Neuronal stem cell (in vitro differentiated cells): ENCODE data around the gene MAP1A.
A peak's percentile ranks its signal among the peaks of the same experiment; 100 is the strongest.

Source experiments
- DNase-seq: peaks from one replicate; pipeline ENCODE4 v3.0.0-alpha.2; 2013; ENCODE audit warnings: low spot score
- H2AFZ ChIP-seq: one replicate; pipeline ENCODE4 v1.6.1; 2013; ENCODE audit warnings: mild to moderate bottlenecking, low read length, inconsistent platforms
- H2AK5ac ChIP-seq: 2 replicates; pipeline ENCODE4 v1.6.1; 2013; ENCODE audit warnings: low read depth, mild to moderate bottlenecking, inconsistent platforms, low read length, moderate library complexity, mixed read lengths
- H2BK120ac ChIP-seq: 2 replicates; pipeline ENCODE4 v1.6.1; 2013; ENCODE audit warnings: low read depth, mild to moderate bottlenecking, inconsistent platforms, low read length, moderate library complexity, mixed read lengths
- H2BK12ac ChIP-seq: one replicate; pipeline ENCODE4 v1.6.1; 2013; ENCODE audit warnings: low read length, inconsistent platforms
- H2BK15ac ChIP-seq: 2 replicates; pipeline ENCODE4 v1.6.1; 2013; ENCODE audit warnings: mild to moderate bottlenecking, low read length, inconsistent platforms, mixed read lengths
- H2BK5ac ChIP-seq: one replicate; pipeline ENCODE4 v1.6.1; 2013; ENCODE audit warnings: inconsistent platforms, mild to moderate bottlenecking, low read length, moderate library complexity
- H3K14ac ChIP-seq: one replicate; pipeline ENCODE4 v1.6.1; 2013; ENCODE audit warnings: low read length, inconsistent platforms
- H3K18ac ChIP-seq: 2 replicates; pipeline ENCODE4 v1.6.1; 2013; ENCODE audit warnings: low read length, inconsistent platforms
- H3K23ac ChIP-seq: 2 replicates; pipeline ENCODE4 v1.6.1; 2013; ENCODE audit warnings: low read depth, mild to moderate bottlenecking, mixed read lengths, low read length, inconsistent platforms; ENCODE audit not compliant: poor library complexity
- H3K27ac ChIP-seq: replicated peaks from 3 replicates; pipeline ENCODE4 v1.5.1; 2013; ENCODE audit warnings: low read length, inconsistent platforms
- H3K27me3 ChIP-seq, 3 experiments: 2 replicates each; pipeline ENCODE4 v1.6.1; 2013; ENCODE audit warnings: low read length in 3 of 3, mild to moderate bottlenecking in 2 of 3, inconsistent platforms in 1 of 3, low read depth in 1 of 3, mixed read lengths in 1 of 3, moderate library complexity in 1 of 3; ENCODE audit not compliant: control insufficient read depth in 3 of 3, insufficient read depth in 3 of 3
- H3K36me3 ChIP-seq, 2 donors: replicated peaks in 1 of 2; 2 replicates each; pipeline ENCODE4 v1.6.1; 2013; ENCODE audit warnings: low read length in 2 of 2; ENCODE audit not compliant: control insufficient read depth in 2 of 2, insufficient read depth in 2 of 2
- H3K4ac ChIP-seq: 2 replicates; pipeline ENCODE4 v1.6.1; 2013; ENCODE audit warnings: inconsistent platforms, mild to moderate bottlenecking, low read length, moderate library complexity
- H3K4me1 ChIP-seq, 2 donors: 1 replicate in 1 of 2; 2 replicates in 1 of 2; pipeline ENCODE4 v1.6.1; 2013; ENCODE audit warnings: low read length in 2 of 2, low read depth in 1 of 2; ENCODE audit not compliant: control insufficient read depth in 2 of 2, insufficient read depth in 1 of 2
- H3K4me2 ChIP-seq: one replicate; pipeline ENCODE4 v1.6.1; 2013; ENCODE audit warnings: mild to moderate bottlenecking, low read length, inconsistent platforms; ENCODE audit not compliant: insufficient read depth, poor library complexity, severe bottlenecking
- H3K4me3 ChIP-seq, 2 donors: 2 replicates each; pipeline ENCODE4 v1.5.1; 2013; ENCODE audit warnings: low read length in 2 of 2, mild to moderate bottlenecking in 2 of 2, inconsistent platforms in 1 of 2, moderate library complexity in 1 of 2
- H3K79me1 ChIP-seq: one replicate; pipeline ENCODE4 v1.6.1; 2013; ENCODE audit warnings: low read depth, mild to moderate bottlenecking, inconsistent platforms, low read length, moderate library complexity
- H3K9ac ChIP-seq: one replicate; pipeline ENCODE4 v1.6.1; 2013; ENCODE audit warnings: mild to moderate bottlenecking, low read depth, low read length, inconsistent platforms; ENCODE audit not compliant: poor library complexity
- H3K9me3 ChIP-seq, 2 donors: replicated peaks in 1 of 2; 2 replicates each; pipeline versions ENCODE3 to v1.6.1; 2013; ENCODE audit warnings: low read length in 2 of 2, mild to moderate bottlenecking in 2 of 2, inconsistent platforms in 1 of 2, low read depth in 1 of 2, mixed read lengths in 1 of 2, moderate library complexity in 1 of 2; ENCODE audit not compliant: control insufficient read depth in 2 of 2, insufficient read depth in 1 of 2
- H4K8ac ChIP-seq: one replicate; pipeline ENCODE4 v1.6.1; 2013; ENCODE audit warnings: low read depth, mild to moderate bottlenecking, inconsistent platforms, low read length, moderate library complexity
- H4K91ac ChIP-seq: one replicate; pipeline ENCODE4 v1.6.1; 2013; ENCODE audit warnings: low read length, low read depth, mild to moderate bottlenecking, inconsistent platforms; ENCODE audit not compliant: poor library complexity
- WGBS, 2 donors: extraction: QIAGEN DNeasy Blood & Tissue Kit; methylation state at CpG; one replicate each; pipeline ENCODE4 v1.1.7; 2013; ENCODE audit warnings: missing lambda C conversion rate in 2 of 2, mixed read lengths in 1 of 2; ENCODE audit not compliant: insufficient read length in 2 of 2, insufficient replicate concordance in 1 of 2; ENCODE audit errors: extremely low coverage in 2 of 2; 5-methylcytosine and 5-hydroxymethylcytosine counted together

Gene MAP1A

DNA sequence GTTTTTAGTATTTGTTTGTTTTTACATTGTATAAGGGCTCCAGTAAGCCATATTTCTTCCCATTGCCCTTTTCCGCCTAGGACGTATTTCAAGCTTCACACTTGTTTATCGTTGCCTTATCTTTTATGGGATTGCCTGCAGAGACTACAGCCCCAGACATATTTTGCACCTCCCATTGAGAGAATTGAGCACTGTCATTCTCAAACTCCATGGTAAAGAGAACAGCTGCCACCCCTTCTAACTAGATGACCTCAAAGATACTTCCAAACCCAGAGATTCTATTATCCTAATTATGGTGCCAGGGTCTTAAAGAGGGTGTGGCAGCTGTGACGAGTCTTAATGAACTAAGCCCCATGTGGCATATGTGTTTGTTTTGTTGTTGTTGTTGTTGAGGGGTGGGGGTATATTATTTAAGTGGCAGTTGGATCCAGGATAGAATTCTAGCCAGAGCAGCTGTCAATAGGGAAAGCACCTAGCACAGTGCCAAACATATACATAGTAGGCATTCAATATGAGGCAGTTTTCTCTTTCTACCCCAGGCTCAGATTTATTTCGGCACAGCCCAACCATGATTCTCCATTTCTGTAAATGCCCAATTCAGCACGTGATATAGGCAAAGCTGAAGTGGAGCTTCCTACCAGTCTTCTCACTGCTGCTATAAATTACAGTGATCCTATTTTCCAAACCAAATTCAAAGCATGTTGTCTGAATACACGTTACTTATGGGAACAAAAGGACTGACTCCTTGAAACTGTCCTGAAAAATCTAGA lies 23.5 kb upstream of the MAP1A start:
- no peaks in the 10 kb centered on the region for H3K27me3 ChIP-seq
- no peak overlapping the region for H3K14ac ChIP-seq
- no peak overlapping the region for H2BK5ac ChIP-seq
- no CpG with 5 or more reads among the region's 7 CpGs for WGBS, 2 donors
- no peak overlapping the region for H3K18ac ChIP-seq
- H2AK5ac ChIP-seq: no peak overlapping the region
- no peaks in the 10 kb centered on the region for H3K79me1 ChIP-seq
- H2AFZ ChIP-seq: peak overlapping the region; percentile 97
- H3K4me2 ChIP-seq: peak overlapping the region; percentile 62
- no peak overlapping the region for H3K27ac ChIP-seq
- H3K9ac ChIP-seq: no peak overlapping the region
- DNase-seq: no peak
- H4K8ac ChIP-seq: no peak overlapping the region
- H2BK12ac ChIP-seq: no peak overlapping the region
- H3K23ac ChIP-seq: no peak overlapping the region
- H3K9me3 ChIP-seq: no peaks in the 10 kb centered on the region
- no peak overlapping the region for H4K91ac ChIP-seq
- H3K4me3 ChIP-seq: peak overlapping the region in 1 of 2 donors; percentile 91
- no peak overlapping the region for H2BK15ac ChIP-seq
- H2BK120ac ChIP-seq: no peak overlapping the region
- peaks cover 7 to 9% of the 10 kb centered on the region in 2 donors for H3K4me1 ChIP-seq
- H3K4ac ChIP-seq: no peak overlapping the region
- peaks cover 9 to 34% of the 10 kb centered on the region in 2 donors for H3K36me3 ChIP-seq

DNA sequence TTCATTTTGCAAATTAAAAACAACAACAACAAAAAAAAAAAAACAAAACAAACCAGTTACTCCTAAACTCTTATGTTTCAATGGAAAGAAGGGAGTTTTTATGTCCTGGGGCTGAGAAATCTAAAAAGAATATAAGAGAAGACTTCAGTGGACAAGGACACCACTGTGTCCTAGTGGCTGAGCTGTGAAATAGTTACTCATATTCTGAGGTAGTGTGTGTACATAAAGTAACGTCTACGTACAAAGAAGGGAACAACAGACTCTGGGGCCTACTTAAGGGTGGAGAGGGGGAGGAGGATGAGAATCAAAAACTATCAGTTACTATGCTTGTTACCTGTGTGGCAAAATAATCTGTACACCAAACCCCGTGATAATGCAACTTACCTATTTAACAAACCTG lies 18.4 kb upstream of the MAP1A start:
- Histone ChIP-seq H3K27ac (no peak overlapping the region), H3K4me1 (peaks cover 0 to under 1% of the 10 kb centered on the region in 2 donors), H2BK15ac (no peak overlapping the region), H3K23ac (no peak overlapping the region), H4K8ac (no peak overlapping the region), H2BK120ac (no peak overlapping the region), H3K4ac (no peak overlapping the region), H3K36me3 (no peaks in the 10 kb centered on the region), H3K4me2 (no peak overlapping the region), H2BK12ac (no peak overlapping the region), H2AFZ (no peak overlapping the region), H3K4me3 (no peak overlapping the region), H3K79me1 (no peaks in the 10 kb centered on the region), H3K9me3 (no peaks in the 10 kb centered on the region), H2BK5ac (no peak overlapping the region), H4K91ac (no peak overlapping the region), H3K27me3 (no peaks in the 10 kb centered on the region), H2AK5ac (no peak overlapping the region), H3K14ac (no peak overlapping the region), H3K18ac (no peak overlapping the region), H3K9ac (no peak overlapping the region)
- DNase-seq: no peak
- WGBS, 2 donors: no CpG with 5 or more reads among the region's 3 CpGs

DNA sequence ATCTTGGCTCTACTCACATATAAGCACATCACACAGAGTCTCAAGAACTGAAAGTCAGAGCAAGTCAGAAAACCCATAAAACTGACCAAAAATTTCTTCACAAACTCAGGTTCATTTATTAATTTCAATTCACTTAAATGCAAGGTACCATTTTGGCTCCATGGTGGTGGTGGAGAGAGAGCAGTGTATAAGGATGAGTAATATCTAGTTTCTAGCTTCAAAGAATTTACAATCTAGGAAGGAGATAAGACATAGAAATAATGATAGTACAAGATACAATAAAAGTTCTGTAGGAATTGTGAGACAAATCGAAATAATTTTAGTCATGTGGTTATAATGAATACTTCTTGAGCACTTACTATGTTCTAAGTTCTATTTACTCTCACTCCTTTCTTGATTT lies 17.8 kb upstream of the MAP1A start:
- Histone ChIP-seq H3K9me3 (no peaks in the 10 kb centered on the region), H3K4me3 (no peak overlapping the region), H4K91ac (no peak overlapping the region), H2BK12ac (no peak overlapping the region), H3K27ac (no peak overlapping the region), H4K8ac (no peak overlapping the region), H3K14ac (no peak overlapping the region), H2AK5ac (no peak overlapping the region), H3K23ac (no peak overlapping the region), H2AFZ (no peak overlapping the region), H2BK120ac (no peak overlapping the region), H3K4me2 (no peak overlapping the region), H3K4ac (no peak overlapping the region), H2BK15ac (no peak overlapping the region), H3K18ac (no peak overlapping the region), H3K4me1 (no peaks in the 10 kb centered on the region), H2BK5ac (no peak overlapping the region), H3K79me1 (no peaks in the 10 kb centered on the region), H3K27me3 (no peaks in the 10 kb centered on the region), H3K36me3 (no peaks in the 10 kb centered on the region), H3K9ac (no peak overlapping the region)
- no peak for DNase-seq
- WGBS, 2 donors: no CpG with 5 or more reads among the region's 1 CpG

DNA sequence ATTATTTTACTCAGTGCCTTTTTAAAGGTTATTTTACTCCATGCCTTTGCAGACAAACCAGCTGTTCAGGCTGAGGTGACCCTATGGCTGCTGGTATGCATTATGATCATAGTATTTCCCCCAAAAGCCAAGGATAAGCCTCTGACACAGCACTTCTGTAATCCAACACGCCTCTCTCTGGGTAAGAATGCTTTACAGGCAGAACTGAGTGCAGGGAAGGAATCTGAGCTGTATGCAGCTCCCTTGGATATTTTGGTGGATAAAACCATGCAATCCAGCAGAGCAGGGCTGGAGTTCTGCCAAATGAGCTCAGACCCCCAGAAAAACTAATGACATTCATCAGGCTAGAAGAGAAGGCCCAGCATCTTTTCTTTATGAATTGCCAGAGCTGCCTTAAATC lies 11.7 kb upstream of the MAP1A start:
- H3K27ac ChIP-seq: no peak overlapping the region
- no peak overlapping the region for H2BK120ac ChIP-seq

More for the DNA sequence above, 11.7 kb upstream of the MAP1A start:
- H2BK5ac ChIP-seq: no peak overlapping the region
- no peaks in the 10 kb centered on the region for H3K79me1 ChIP-seq
- H3K4ac ChIP-seq: no peak overlapping the region
- no peaks in the 10 kb centered on the region for H3K36me3 ChIP-seq
- H3K9me3 ChIP-seq: no peaks in the 10 kb centered on the region
- no peak overlapping the region for H4K8ac ChIP-seq
- no peak overlapping the region for H2AK5ac ChIP-seq
- no peak overlapping the region for H2BK12ac ChIP-seq
- H4K91ac ChIP-seq: no peak overlapping the region
- no peak for DNase-seq
- no peak overlapping the region for H2AFZ ChIP-seq
- H3K9ac ChIP-seq: no peak overlapping the region
- no peak overlapping the region for H2BK15ac ChIP-seq
- peaks cover 6 to 9% of the 10 kb centered on the region in 2 donors for H3K4me1 ChIP-seq
- no peak overlapping the region for H3K14ac ChIP-seq
- H3K4me3 ChIP-seq: no peak overlapping the region
- no peak overlapping the region for H3K18ac ChIP-seq
- no peak overlapping the region for H3K4me2 ChIP-seq
- H3K27me3 ChIP-seq: no peaks in the 10 kb centered on the region
- no CpG with 5 or more reads among the region's 1 CpG for WGBS, 2 donors
- H3K23ac ChIP-seq: no peak overlapping the region
